Jurkat, Clone E6-1 (cell line): ENCODE results near the gene SYT13.

Experiments
- DNase-seq: peaks from one replicate; pipeline ENCODE4 v3.0.0-alpha.2; 2011; ENCODE audit warnings: low read depth, low spot score
- H3K4me3 ChIP-seq: 2 replicates; pipeline ENCODE4 v1.5.1; 2011; ENCODE audit warnings: mild to moderate bottlenecking, low read length, control low read depth, moderate library complexity

Gene SYT13

GRCh38 chr11:45282081-45282480 is 4.1 kb downstream of the SYT13 start:
- H3K4me3 ChIP-seq = no peak overlapping the region
- DNase-seq = no peak

- no peak overlapping the region for H3K4me3 ChIP-seq
- DNase-seq = peak; percentile 42
Observed at GRCh38 chr11:45280449-45280848, 5.7 kb downstream of the SYT13 start.

GRCh38 chr11:45279645-45280044 is 6.5 kb downstream of the SYT13 start:
- H3K4me3 ChIP-seq = no peak overlapping the region
- DNase-seq = no peak

- no peak for DNase-seq
Observed at GRCh38 chr11:45278714-45279113, 7.4 kb downstream of the SYT13 start.

GRCh38 chr11:45275828-45276227 is 10.3 kb downstream of the SYT13 start:
- H3K4me3 ChIP-seq = no peak overlapping the region
- DNase-seq = no peak

More at GRCh38 chr11:45278714-45279113, 7.4 kb downstream of the SYT13 start:
- no peak overlapping the region for H3K4me3 ChIP-seq

GRCh38 chr11:45274206-45274605 is 11.9 kb downstream of the SYT13 start:
- DNase-seq = no peak
- H3K4me3 ChIP-seq = no peak overlapping the region

GRCh38 chr11:45273509-45273908 is 12.6 kb downstream of the SYT13 start:
- DNase-seq = no peak
- H3K4me3 ChIP-seq = no peak overlapping the region

GRCh38 chr11:45272701-45273100 is 13.4 kb downstream of the SYT13 start:
- no peak for DNase-seq
- H3K4me3 ChIP-seq = no peak overlapping the region

GRCh38 chr11:45270946-45271716 is 15.0 kb downstream of the SYT13 start:
- DNase-seq = no peak
- no peak overlapping the region for H3K4me3 ChIP-seq

GRCh38 chr11:45269678-45270077 is 16.5 kb downstream of the SYT13 start:
- H3K4me3 ChIP-seq = no peak overlapping the region
- no peak for DNase-seq

- H3K4me3 ChIP-seq = no peak overlapping the region
- no peak for DNase-seq
Observed at GRCh38 chr11:45267652-45268299, 18.4 kb downstream of the SYT13 start.

- H3K4me3 ChIP-seq = no peak overlapping the region
- DNase-seq = peak; percentile 20
Observed at GRCh38 chr11:45267052-45267451, 19.1 kb downstream of the SYT13 start.

- H3K4me3 ChIP-seq = no peak overlapping the region
- DNase-seq = no peak
Observed at GRCh38 chr11:45266676-45267020, 19.5 kb downstream of the SYT13 start.

- DNase-seq = no peak
- H3K4me3 ChIP-seq = no peak overlapping the region
Observed at GRCh38 chr11:45265969-45266675, 20.0 kb downstream of the SYT13 start.

GRCh38 chr11:45264839-45265515 is 21.2 kb downstream of the SYT13 start:
- DNase-seq = no peak
- H3K4me3 ChIP-seq = no peak overlapping the region

GRCh38 chr11:45263773-45264172 is 22.4 kb downstream of the SYT13 start:
- no peak for DNase-seq
- H3K4me3 ChIP-seq = no peak overlapping the region

GRCh38 chr11:45262900-45263299 is 23.2 kb downstream of the SYT13 start:
- DNase-seq = no peak
- no peak overlapping the region for H3K4me3 ChIP-seq

- DNase-seq = no peak
Observed at GRCh38 chr11:45260071-45260470, 26.1 kb downstream of the SYT13 start.

GRCh38 chr11:45259592-45259991 is 26.5 kb downstream of the SYT13 start:
- no peak for DNase-seq
- no peak overlapping the region for H3K4me3 ChIP-seq

More at GRCh38 chr11:45260071-45260470, 26.1 kb downstream of the SYT13 start:
- H3K4me3 ChIP-seq = no peak overlapping the region
